ENCODE data around the gene CCDC85B. TPM values are rescaled to one million over a fixed set of nuclear protein-coding genes. Genes with fewer than 3 reads are reported as not detected.

CCDC85B gene
- total and polyA plus RNA-seq, 2 of the 13 experiments (the other 11 are each of a cell fraction or from before 2014, with no cell fraction given): 8.2 to 19.5 TPM

- TF ChIP-seq ZNF567 (CRISPR knock-in tag; IDR thresholded peaks at IDR 0.05; ENCODE audit: borderline replicate concordance) (no peak), TERF1 (CRISPR knock-in tag; IDR thresholded peaks at IDR 0.05) (no peak), SOX13 (IDR thresholded peaks at IDR 0.05) (no peak), SOX13 (CRISPR knock-in tag; conservative IDR thresholded peaks at IDR 0.05 in 1 of 2, IDR thresholded peaks at IDR 0.05 in 1 of 2) (peak in 1 of 2 experiments; percentile 12; a peak in 1 of 4 replicates), FOXK1 (CRISPR knock-in tag; IDR thresholded peaks at IDR 0.05; ENCODE audit: borderline replicate concordance, low read depth) (no peak; the same call in 1 of the 2 replicates), ZBTB38 (CRISPR knock-in tag; IDR thresholded peaks at IDR 0.05) (no peak), KDM5B (CRISPR knock-in tag; IDR thresholded peaks at IDR 0.05; ENCODE audit: borderline replicate concordance) (no peak), NCOA2 (CRISPR knock-in tag; IDR thresholded peaks at IDR 0.05) (no peak), ARID4A (CRISPR knock-in tag; IDR thresholded peaks at IDR 0.05; ENCODE audit: borderline replicate concordance) (no peak; the same call in 1 of the 2 replicates), ZNF407 (CRISPR knock-in tag; IDR thresholded peaks at IDR 0.05; ENCODE audit: not compliant biosample characterization) (no peak), ZNF616 (CRISPR knock-in tag; IDR thresholded peaks at IDR 0.05; ENCODE audit: low read depth) (no peak), PITX1 (CRISPR knock-in tag; IDR thresholded peaks at IDR 0.05) (no peak), ZNF20 (CRISPR knock-in tag; IDR thresholded peaks at IDR 0.05) (no peak), ZNF879 (CRISPR knock-in tag; IDR thresholded peaks at IDR 0.05) (no peak)
Measured at GRCh38 chr11:65859095-65859811, 31.2 kb upstream of the CCDC85B start (continued).

Data from HepG2 (cell line).